GM23338 (cell line): Measurements from ENCODE around the gene CMSS1. TPM values are rescaled to one million over a fixed set of nuclear protein-coding genes. Genes with fewer than 3 reads are reported as not detected.

ENCODE experiments used
- ATAC-seq: fragments of 200-7000 bp; cut with Tn5 transposase; 3 replicates; pipeline ENCODE4 v1.9.1; 2020
- DNase-seq: peaks from one replicate; pipeline ENCODE4 v3.0.0-alpha.2; 2015; ENCODE audit warnings: low spot score
- H2AFZ ChIP-seq: fragments of 200-600 bp; sonication (generic); 2 replicates; pipeline ENCODE4 v1.8.0; 2016; ENCODE audit warnings: antibody characterized with exemption, mild to moderate bottlenecking, moderate library complexity
- H3F3A ChIP-seq: fragments of 200-600 bp; sonication (generic); replicated peaks from 2 replicates; pipeline ENCODE4 v1.8.0; 2017; ENCODE audit warnings: antibody characterized with exemption, mixed run types, low read depth
- H3K27ac ChIP-seq: fragments of 200-600 bp; sonication (generic); 2 replicates; pipeline ENCODE4 v1.6.1; 2016; ENCODE audit warnings: low read depth
- H3K27me3 ChIP-seq: fragments of 200-600 bp; sonication (generic); 2 replicates; pipeline ENCODE4 v1.8.0; 2016; ENCODE audit warnings: mild to moderate bottlenecking, mixed run types, moderate library complexity; ENCODE audit not compliant: insufficient read depth
- H3K36me3 ChIP-seq: fragments of 200-600 bp; sonication (generic); 2 replicates; pipeline ENCODE4 v1.8.0; 2016; ENCODE audit warnings: mild to moderate bottlenecking; ENCODE audit not compliant: insufficient read depth
- H3K4me1 ChIP-seq: fragments of 200-600 bp; sonication (generic); 2 replicates; pipeline ENCODE4 v1.8.0; 2016; ENCODE audit warnings: mild to moderate bottlenecking, moderate library complexity; ENCODE audit not compliant: insufficient read depth
- H3K4me2 ChIP-seq: fragments of 200-600 bp; sonication (generic); 2 replicates; pipeline ENCODE4 v1.7.1; 2017; ENCODE audit warnings: mixed run types
- H3K4me3 ChIP-seq: fragments of 200-600 bp; sonication (generic); 2 replicates; pipeline ENCODE4 v1.6.1; 2016; ENCODE audit warnings: mixed run types
- H3K79me2 ChIP-seq: fragments of 200-600 bp; sonication (generic); replicated peaks from 2 replicates; pipeline ENCODE4 v1.8.0; 2017; ENCODE audit warnings: mild to moderate bottlenecking; ENCODE audit not compliant: insufficient read depth
- H3K9me2 ChIP-seq: fragments of 200-600 bp; sonication (generic); 2 replicates; pipeline ENCODE4 v1.8.0; 2017; ENCODE audit not compliant: insufficient read depth
- H4K20me1 ChIP-seq: fragments of 200-600 bp; sonication (generic); replicated peaks from 2 replicates; pipeline ENCODE4 v1.8.0; 2017; ENCODE audit warnings: mild to moderate bottlenecking; ENCODE audit not compliant: insufficient read depth
- H3K27ac Mint-ChIP-seq: 2 replicates; pipeline ENCODE4 v1.8.0; 2020; ENCODE audit warnings: inconsistent platforms, mild to moderate bottlenecking, moderate library complexity, mixed read lengths
- H3K27me3 Mint-ChIP-seq: 3 replicates; pipeline ENCODE4 v1.8.0; 2022; ENCODE audit warnings: low read depth, mild to moderate bottlenecking, moderate library complexity, mixed read lengths, inconsistent platforms; ENCODE audit not compliant: insufficient read depth, poor library complexity
- H3K36me3 Mint-ChIP-seq: 3 replicates; pipeline ENCODE4 v1.8.0; 2021; ENCODE audit warnings: low read depth, mild to moderate bottlenecking, inconsistent platforms, moderate library complexity, mixed read lengths
- H3K4me1 Mint-ChIP-seq: 3 replicates; pipeline ENCODE4 v1.8.0; 2020; ENCODE audit warnings: mild to moderate bottlenecking, inconsistent platforms, mixed read lengths
- H3K4me3 Mint-ChIP-seq: 3 replicates; pipeline ENCODE4 v1.8.0; 2021; ENCODE audit warnings: moderate library complexity, mild to moderate bottlenecking, inconsistent platforms, mixed read lengths
- H3K9me3 Mint-ChIP-seq: 3 replicates; pipeline ENCODE4 v1.8.0; 2020; ENCODE audit warnings: moderate library complexity, mild to moderate bottlenecking, inconsistent platforms, mixed read lengths
- CREB1 ChIP-seq: fragments of 250-450 bp; sonication (Bioruptor Pico); IDR thresholded peaks from 2 replicates; pipeline ENCODE4 v1.5.0; 2020; ENCODE audit warnings: low read depth, mild to moderate bottlenecking, moderate library complexity
- ETS1 ChIP-seq: IDR thresholded peaks from 2 replicates; pipeline ENCODE4 v1.6.1; 2016; ENCODE audit warnings: antibody characterized with exemption
- EZH2 ChIP-seq: fragments of 200-600 bp; sonication (generic); IDR thresholded peaks from one replicate; pipeline ENCODE4 v1.8.0; 2017; ENCODE audit warnings: antibody characterized with exemption, mild to moderate bottlenecking, low read depth; ENCODE audit not compliant: unreplicated experiment
- EZH2phosphoT487 ChIP-seq: fragments of 200-600 bp; sonication (generic); IDR thresholded peaks from one replicate; pipeline ENCODE4 v1.8.1; 2018; ENCODE audit warnings: antibody characterized with exemption; ENCODE audit not compliant: unreplicated experiment
- JUNB ChIP-seq: IDR thresholded peaks from one replicate; pipeline ENCODE4 v1.6.1; 2016; ENCODE audit warnings: antibody characterized with exemption; ENCODE audit not compliant: unreplicated experiment
- NANOG ChIP-seq: IDR thresholded peaks from 2 replicates; pipeline ENCODE4 v1.6.1; 2016; ENCODE audit warnings: antibody characterized with exemption, borderline replicate concordance
- POLR2AphosphoS5 ChIP-seq: IDR thresholded peaks from 2 replicates; pipeline ENCODE4 v1.6.1; 2016; ENCODE audit warnings: antibody characterized with exemption, low read depth
- STAT1 ChIP-seq: IDR thresholded peaks from one replicate; pipeline ENCODE4 v1.6.1; 2016; ENCODE audit warnings: antibody characterized with exemption; ENCODE audit not compliant: unreplicated experiment
- ZNF114 ChIP-seq: fragments of 250-450 bp; sonication (Bioruptor Pico); IDR thresholded peaks from 2 replicates; pipeline ENCODE4 v1.5.0; 2020; ENCODE audit warnings: mild to moderate bottlenecking, moderate library complexity
- ZNF331 ChIP-seq: fragments of 250-450 bp; sonication (Bioruptor Pico); IDR thresholded peaks from 2 replicates; pipeline ENCODE4 v1.5.0; 2020; ENCODE audit warnings: low read depth, mild to moderate bottlenecking, moderate library complexity
- ZNF462 ChIP-seq: fragments of 250-450 bp; sonication (Bioruptor Pico); IDR thresholded peaks from 2 replicates; pipeline ENCODE4 v1.5.0; 2020; ENCODE audit warnings: mild to moderate bottlenecking, moderate library complexity
- polyA plus RNA-seq: library from polyadenylated mRNA; unstranded; fragments of >200 nt; fragmentation: Nextera tagmentation; extraction: Ambion mirVana; gene quantifications from 2 replicates; pipeline ENCODE4 v1.2.1, GENCODE V29; 2016
- total RNA-seq: library from RNA; depleted of rRNA; stranded (reverse); fragments of >200 nt; shearing (Covaris generic); gene quantifications from 2 replicates; pipeline ENCODE4 v1.2.3, GENCODE V29; 2014
- TF ChIP-seq, protein P1 (sequence below), 2 experiments: fragments of 200-600 bp in 1 of 2; sonication (generic) in 1 of 2; conservative IDR thresholded peaks; 2 replicates each; pipeline versions ENCODE4 v1.5.1 to v1.6.1; 2016 to 2017; ENCODE audit warnings: antibody characterized with exemption in 2 of 2, low read depth in 2 of 2, mild to moderate bottlenecking in 2 of 2, moderate library complexity in 1 of 2
- TF ChIP-seq, protein P2 (sequence below): IDR thresholded peaks from one replicate; pipeline ENCODE4 v1.6.1; 2018; ENCODE audit warnings: antibody characterized with exemption; ENCODE audit not compliant: unreplicated experiment

The CMSS1 gene
- total and polyA plus RNA-seq, 2 experiments from 2014 or later, result 39.4 to 187 TPM

- H3K79me2 ChIP-seq, result no peaks in the 10 kb centered on the region
- H3K36me3 ChIP-seq, result no peaks in the 10 kb centered on the region
- DNase-seq (no peak), ATAC-seq (no peak)
- no peaks in the 10 kb centered on the region for H3K27me3 ChIP-seq
- TF ChIP-seq ZNF331 (CRISPR knock-in tag), result no peak
- TF ChIP-seq, protein P1, sequence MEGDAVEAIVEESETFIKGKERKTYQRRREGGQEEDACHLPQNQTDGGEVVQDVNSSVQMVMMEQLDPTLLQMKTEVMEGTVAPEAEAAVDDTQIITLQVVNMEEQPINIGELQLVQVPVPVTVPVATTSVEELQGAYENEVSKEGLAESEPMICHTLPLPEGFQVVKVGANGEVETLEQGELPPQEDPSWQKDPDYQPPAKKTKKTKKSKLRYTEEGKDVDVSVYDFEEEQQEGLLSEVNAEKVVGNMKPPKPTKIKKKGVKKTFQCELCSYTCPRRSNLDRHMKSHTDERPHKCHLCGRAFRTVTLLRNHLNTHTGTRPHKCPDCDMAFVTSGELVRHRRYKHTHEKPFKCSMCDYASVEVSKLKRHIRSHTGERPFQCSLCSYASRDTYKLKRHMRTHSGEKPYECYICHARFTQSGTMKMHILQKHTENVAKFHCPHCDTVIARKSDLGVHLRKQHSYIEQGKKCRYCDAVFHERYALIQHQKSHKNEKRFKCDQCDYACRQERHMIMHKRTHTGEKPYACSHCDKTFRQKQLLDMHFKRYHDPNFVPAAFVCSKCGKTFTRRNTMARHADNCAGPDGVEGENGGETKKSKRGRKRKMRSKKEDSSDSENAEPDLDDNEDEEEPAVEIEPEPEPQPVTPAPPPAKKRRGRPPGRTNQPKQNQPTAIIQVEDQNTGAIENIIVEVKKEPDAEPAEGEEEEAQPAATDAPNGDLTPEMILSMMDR (conservative IDR thresholded peaks at IDR 0.05; ENCODE audit: low read depth in 2 of 2), result no peak
- no peak for TF ChIP-seq JUNB
- TF ChIP-seq, protein P2, sequence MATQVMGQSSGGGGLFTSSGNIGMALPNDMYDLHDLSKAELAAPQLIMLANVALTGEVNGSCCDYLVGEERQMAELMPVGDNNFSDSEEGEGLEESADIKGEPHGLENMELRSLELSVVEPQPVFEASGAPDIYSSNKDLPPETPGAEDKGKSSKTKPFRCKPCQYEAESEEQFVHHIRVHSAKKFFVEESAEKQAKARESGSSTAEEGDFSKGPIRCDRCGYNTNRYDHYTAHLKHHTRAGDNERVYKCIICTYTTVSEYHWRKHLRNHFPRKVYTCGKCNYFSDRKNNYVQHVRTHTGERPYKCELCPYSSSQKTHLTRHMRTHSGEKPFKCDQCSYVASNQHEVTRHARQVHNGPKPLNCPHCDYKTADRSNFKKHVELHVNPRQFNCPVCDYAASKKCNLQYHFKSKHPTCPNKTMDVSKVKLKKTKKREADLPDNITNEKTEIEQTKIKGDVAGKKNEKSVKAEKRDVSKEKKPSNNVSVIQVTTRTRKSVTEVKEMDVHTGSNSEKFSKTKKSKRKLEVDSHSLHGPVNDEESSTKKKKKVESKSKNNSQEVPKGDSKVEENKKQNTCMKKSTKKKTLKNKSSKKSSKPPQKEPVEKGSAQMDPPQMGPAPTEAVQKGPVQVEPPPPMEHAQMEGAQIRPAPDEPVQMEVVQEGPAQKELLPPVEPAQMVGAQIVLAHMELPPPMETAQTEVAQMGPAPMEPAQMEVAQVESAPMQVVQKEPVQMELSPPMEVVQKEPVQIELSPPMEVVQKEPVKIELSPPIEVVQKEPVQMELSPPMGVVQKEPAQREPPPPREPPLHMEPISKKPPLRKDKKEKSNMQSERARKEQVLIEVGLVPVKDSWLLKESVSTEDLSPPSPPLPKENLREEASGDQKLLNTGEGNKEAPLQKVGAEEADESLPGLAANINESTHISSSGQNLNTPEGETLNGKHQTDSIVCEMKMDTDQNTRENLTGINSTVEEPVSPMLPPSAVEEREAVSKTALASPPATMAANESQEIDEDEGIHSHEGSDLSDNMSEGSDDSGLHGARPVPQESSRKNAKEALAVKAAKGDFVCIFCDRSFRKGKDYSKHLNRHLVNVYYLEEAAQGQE, result no peak
- no peak for TF ChIP-seq ETS1
- TF ChIP-seq STAT1, result no peak
- TF ChIP-seq ZNF114 (CRISPR knock-in tag), result no peak
- no peak for TF ChIP-seq CREB1 (CRISPR knock-in tag)
- TF ChIP-seq POLR2AphosphoS5, result no peak
- no peak for TF ChIP-seq EZH2phosphoT487
- TF ChIP-seq ZNF462 (CRISPR knock-in tag), result no peak
- TF ChIP-seq EZH2, result no peak
- no peak for TF ChIP-seq NANOG
- Mint-ChIP-seq H3K9me3 (no peaks in the 10 kb centered on the region), H3K4me1 (peaks cover 34% of the 10 kb centered on the region; the same call in 2 of the 3 replicates), H3K4me3 (no peak overlapping the region), H3K36me3 (no peaks in the 10 kb centered on the region; the same call in 2 of the 3 replicates), H3K27ac (peak overlapping the region; percentile 11; the same call in 1 of the 2 replicates), H3K27me3 (peaks cover 1% of the 10 kb centered on the region)
- H3K4me1 ChIP-seq, result 0 out of 2 replicates have a peak, but pooled peaks cover 7% of the 10 kb centered on the region
- H3K4me2 ChIP-seq, result no peak overlapping the region
- H4K20me1 ChIP-seq, result no peaks in the 10 kb centered on the region
- H3K9me2 ChIP-seq, result no peaks in the 10 kb centered on the region
- no peak overlapping the region for H3K4me3 ChIP-seq
- H3F3A ChIP-seq, result no peaks in the 10 kb centered on the region
- no peak overlapping the region for H3K27ac ChIP-seq
- H2AFZ ChIP-seq, result no peak overlapping the region
Measured at GRCh38 chr3:100104442-100104798, 286.8 kb downstream of the CMSS1 start.
